ENCODE measurements around the gene IL24. TPM values are rescaled to one million over a fixed set of nuclear protein-coding genes. Genes with fewer than 3 reads are reported as not detected.

The IL24 gene
- total and polyA plus RNA-seq, 10 of the 15 experiments (the other 5 are each of a cell fraction or from before 2014, with no cell fraction given), result 0.05 to 19.8 (median 0.35) TPM; not detected in 1

- no peak for TF ChIP-seq CUX1 (IDR thresholded peaks at IDR 0.05; ENCODE audit: insufficient replicate concordance, low read depth, low read length)
- no peak for TF ChIP-seq ELK1 (IDR thresholded peaks at IDR 0.05; ENCODE audit: low read depth, low read length)
- no peak; the same call in 1 of the 2 replicates for TF ChIP-seq ZNF24 (IDR thresholded peaks at IDR 0.05)
- TF ChIP-seq HSF1 (IDR thresholded peaks at IDR 0.05; ENCODE audit: low read depth, low read length), result no peak
- peak in 1 of 2 experiments; percentile 82; a peak in 1 of 3 replicates for TF ChIP-seq EGR1 (IDR thresholded peaks at IDR 0.05; ENCODE audit: borderline replicate concordance in 1 of 2, low read depth in 2 of 2, low read length in 2 of 2)
- 0 out of 2 replicates have a peak, but pooled peaks have one; percentile 8 for TF ChIP-seq TCF12 (IDR thresholded peaks at IDR 0.05; ENCODE audit: low read depth, low read length)
- no peak for TF ChIP-seq PML (IDR thresholded peaks at IDR 0.05; ENCODE audit: low read length)
- TF ChIP-seq RAD51 (IDR thresholded peaks at IDR 0.05), result peak; percentile 91
- peak; percentile 57; the same call in 1 of the 2 replicates for TF ChIP-seq PAX5 (IDR thresholded peaks at IDR 0.05; ENCODE audit: borderline replicate concordance, low read depth, low read length)
- no peak for TF ChIP-seq SUPT20H (IDR thresholded peaks at IDR 0.05; ENCODE audit: borderline replicate concordance, control insufficient read depth, low read depth, low read length)
- no peak; a peak in 1 of 4 replicates for TF ChIP-seq ETV6 (conservative IDR thresholded peaks at IDR 0.05 in 1 of 2, IDR thresholded peaks at IDR 0.05 in 1 of 2; ENCODE audit: borderline replicate concordance in 1 of 2, low read depth in 1 of 2)
- TF ChIP-seq MEF2A (IDR thresholded peaks at IDR 0.05; ENCODE audit: insufficient read depth, low read depth, low read length), result no peak
- TF ChIP-seq ZZZ3 (IDR thresholded peaks at IDR 0.05; ENCODE audit: control insufficient read depth, insufficient read length, low read depth), result no peak
- peak; percentile 76 for TF ChIP-seq USF1 (IDR thresholded peaks at IDR 0.05; ENCODE audit: borderline replicate concordance, extremely low read length, insufficient read depth, low read depth, low read length)
- TF ChIP-seq WRNIP1 (IDR thresholded peaks at IDR 0.05; ENCODE audit: borderline replicate concordance, low read depth, low read length), result peak; percentile 6; the same call in 1 of the 2 replicates
- TF ChIP-seq RB1 (IDR thresholded peaks at IDR 0.05; ENCODE audit: borderline replicate concordance), result no peak
- TF ChIP-seq, protein P1, sequence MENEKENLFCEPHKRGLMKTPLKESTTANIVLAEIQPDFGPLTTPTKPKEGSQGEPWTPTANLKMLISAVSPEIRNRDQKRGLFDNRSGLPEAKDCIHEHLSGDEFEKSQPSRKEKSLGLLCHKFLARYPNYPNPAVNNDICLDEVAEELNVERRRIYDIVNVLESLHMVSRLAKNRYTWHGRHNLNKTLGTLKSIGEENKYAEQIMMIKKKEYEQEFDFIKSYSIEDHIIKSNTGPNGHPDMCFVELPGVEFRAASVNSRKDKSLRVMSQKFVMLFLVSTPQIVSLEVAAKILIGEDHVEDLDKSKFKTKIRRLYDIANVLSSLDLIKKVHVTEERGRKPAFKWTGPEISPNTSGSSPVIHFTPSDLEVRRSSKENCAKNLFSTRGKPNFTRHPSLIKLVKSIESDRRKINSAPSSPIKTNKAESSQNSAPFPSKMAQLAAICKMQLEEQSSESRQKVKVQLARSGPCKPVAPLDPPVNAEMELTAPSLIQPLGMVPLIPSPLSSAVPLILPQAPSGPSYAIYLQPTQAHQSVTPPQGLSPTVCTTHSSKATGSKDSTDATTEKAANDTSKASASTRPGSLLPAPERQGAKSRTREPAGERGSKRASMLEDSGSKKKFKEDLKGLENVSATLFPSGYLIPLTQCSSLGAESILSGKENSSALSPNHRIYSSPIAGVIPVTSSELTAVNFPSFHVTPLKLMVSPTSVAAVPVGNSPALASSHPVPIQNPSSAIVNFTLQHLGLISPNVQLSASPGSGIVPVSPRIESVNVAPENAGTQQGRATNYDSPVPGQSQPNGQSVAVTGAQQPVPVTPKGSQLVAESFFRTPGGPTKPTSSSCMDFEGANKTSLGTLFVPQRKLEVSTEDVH (IDR thresholded peaks at IDR 0.05; ENCODE audit: low read depth, partially characterized antibody), result no peak
Observed at GRCh38 chr1:206924592-206925105, 27.4 kb downstream of the IL24 start (continued).
